ENCODE results near the gene CDH13. TPM values are rescaled to one million over a fixed set of nuclear protein-coding genes. Genes with fewer than 3 reads are reported as not detected.

Gene CDH13
- total RNA-seq, 1 donor from 2014 or later = 161 TPM

GRCh38 chr16:83315271-83315670, 688.5 kb downstream of the CDH13 start:
- Histone ChIP-seq H3K4me3 (no peak overlapping the region), H3K4me1 (peaks cover 10% of the 10 kb centered on the region), H3K36me3 (no peaks in the 10 kb centered on the region), H3K9me3 (replicated peaks) (no peaks in the 10 kb centered on the region), H3K27me3 (ENCODE audit: low read depth) (no peaks in the 10 kb centered on the region), H3K27ac (replicated peaks) (no peak overlapping the region)
- TF ChIP-seq, protein P1, sequence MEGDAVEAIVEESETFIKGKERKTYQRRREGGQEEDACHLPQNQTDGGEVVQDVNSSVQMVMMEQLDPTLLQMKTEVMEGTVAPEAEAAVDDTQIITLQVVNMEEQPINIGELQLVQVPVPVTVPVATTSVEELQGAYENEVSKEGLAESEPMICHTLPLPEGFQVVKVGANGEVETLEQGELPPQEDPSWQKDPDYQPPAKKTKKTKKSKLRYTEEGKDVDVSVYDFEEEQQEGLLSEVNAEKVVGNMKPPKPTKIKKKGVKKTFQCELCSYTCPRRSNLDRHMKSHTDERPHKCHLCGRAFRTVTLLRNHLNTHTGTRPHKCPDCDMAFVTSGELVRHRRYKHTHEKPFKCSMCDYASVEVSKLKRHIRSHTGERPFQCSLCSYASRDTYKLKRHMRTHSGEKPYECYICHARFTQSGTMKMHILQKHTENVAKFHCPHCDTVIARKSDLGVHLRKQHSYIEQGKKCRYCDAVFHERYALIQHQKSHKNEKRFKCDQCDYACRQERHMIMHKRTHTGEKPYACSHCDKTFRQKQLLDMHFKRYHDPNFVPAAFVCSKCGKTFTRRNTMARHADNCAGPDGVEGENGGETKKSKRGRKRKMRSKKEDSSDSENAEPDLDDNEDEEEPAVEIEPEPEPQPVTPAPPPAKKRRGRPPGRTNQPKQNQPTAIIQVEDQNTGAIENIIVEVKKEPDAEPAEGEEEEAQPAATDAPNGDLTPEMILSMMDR (IDR thresholded peaks at IDR 0.05; ENCODE audit: borderline replicate concordance) = no peak
- intact Hi-C loops (cut with micrococcal nuclease) = no loop called here
- no peak for DNase-seq

- Histone ChIP-seq H3K4me1 (peaks cover 10% of the 10 kb centered on the region), H3K27ac (replicated peaks) (no peak overlapping the region), H3K4me3 (no peak overlapping the region), H3K36me3 (no peaks in the 10 kb centered on the region), H3K9me3 (replicated peaks) (no peaks in the 10 kb centered on the region), H3K27me3 (ENCODE audit: low read depth) (no peaks in the 10 kb centered on the region)
- intact Hi-C loops (cut with micrococcal nuclease) = no loop called here
- DNase-seq = no peak
- TF ChIP-seq, protein P1 (IDR thresholded peaks at IDR 0.05; ENCODE audit: borderline replicate concordance) = no peak
These were observed 689.7 kb downstream of the CDH13 start for GRCh38 chr16:83316458-83316857.

DNA sequence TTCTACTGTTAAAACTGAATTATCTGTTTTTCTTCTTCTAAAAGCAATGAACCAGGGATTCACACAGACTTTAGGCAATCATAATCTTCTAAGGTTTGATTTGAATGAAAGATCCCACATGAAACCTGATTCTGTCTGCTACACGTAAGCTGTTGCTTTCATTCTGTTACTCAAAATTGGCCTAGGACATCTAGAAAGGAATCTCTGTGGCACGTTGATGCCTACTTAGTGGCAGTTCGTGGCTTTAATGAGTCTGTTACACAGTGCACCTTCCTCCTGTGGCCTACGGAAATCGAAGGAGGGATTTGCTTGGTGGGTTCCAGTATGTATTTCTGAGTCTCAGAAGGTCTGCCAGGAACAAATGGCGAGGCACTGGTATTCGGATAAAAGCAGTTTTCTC, 691.6 kb downstream of the CDH13 start:
- Histone ChIP-seq H3K27me3 (ENCODE audit: low read depth) (no peaks in the 10 kb centered on the region), H3K27ac (replicated peaks) (no peak overlapping the region)
- intact Hi-C loops (cut with micrococcal nuclease) = no loop called here

DNA sequence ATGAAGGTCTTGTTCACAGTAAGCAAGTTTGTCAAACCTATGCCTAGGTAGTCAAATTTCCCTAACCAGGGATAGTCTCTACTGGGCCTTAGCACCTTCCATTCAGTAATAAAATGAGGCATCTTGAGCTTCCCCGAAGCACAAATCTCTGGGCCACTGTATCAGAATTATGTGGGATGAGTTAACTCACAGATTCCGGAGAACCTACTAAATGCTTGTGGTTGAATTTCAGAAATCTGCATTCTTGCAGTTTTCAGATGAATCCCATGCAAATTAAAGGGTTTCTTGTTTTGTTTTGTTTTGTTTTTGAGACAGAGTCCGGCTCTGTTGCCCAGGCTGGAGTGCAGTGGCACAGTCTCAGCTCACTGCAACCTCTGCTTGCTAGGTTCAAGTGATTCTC, 702.2 kb downstream of the CDH13 start:
- H3K9me3 ChIP-seq (replicated peaks) = no peaks in the 10 kb centered on the region
- no peaks in the 10 kb centered on the region for H3K27me3 ChIP-seq (ENCODE audit: low read depth)
- DNase-seq = no peak
- intact Hi-C loops (cut with micrococcal nuclease) = no loop called here
- H3K27ac ChIP-seq (replicated peaks) = no peak overlapping the region
- H3K4me1 ChIP-seq = no peaks in the 10 kb centered on the region
- no peak overlapping the region for H3K4me3 ChIP-seq
- no peaks in the 10 kb centered on the region for H3K36me3 ChIP-seq
- TF ChIP-seq, protein P1 (IDR thresholded peaks at IDR 0.05; ENCODE audit: borderline replicate concordance) = no peak

More for the DNA sequence above, 691.6 kb downstream of the CDH13 start:
- Histone ChIP-seq H3K36me3 (no peaks in the 10 kb centered on the region), H3K4me3 (no peak overlapping the region), H3K4me1 (no peaks in the 10 kb centered on the region), H3K9me3 (replicated peaks) (no peaks in the 10 kb centered on the region)
- TF ChIP-seq, protein P1 (IDR thresholded peaks at IDR 0.05; ENCODE audit: borderline replicate concordance) = no peak
- DNase-seq = no peak

GRCh38 chr16:83329441-83329840, 702.7 kb downstream of the CDH13 start:
- intact Hi-C loops (cut with micrococcal nuclease) = no loop called here
- Histone ChIP-seq H3K27me3 (ENCODE audit: low read depth) (no peaks in the 10 kb centered on the region), H3K27ac (replicated peaks) (no peak overlapping the region), H3K9me3 (replicated peaks) (no peaks in the 10 kb centered on the region), H3K36me3 (no peaks in the 10 kb centered on the region), H3K4me3 (no peak overlapping the region), H3K4me1 (no peaks in the 10 kb centered on the region)
- DNase-seq = no peak
- TF ChIP-seq, protein P1 (IDR thresholded peaks at IDR 0.05; ENCODE audit: borderline replicate concordance) = no peak

GRCh38 chr16:83330251-83330650, 703.5 kb downstream of the CDH13 start:
- no peak overlapping the region for H3K4me3 ChIP-seq
- H3K27me3 ChIP-seq (ENCODE audit: low read depth) = no peaks in the 10 kb centered on the region
- intact Hi-C loops (cut with micrococcal nuclease) = no loop called here
- TF ChIP-seq, protein P1 (IDR thresholded peaks at IDR 0.05; ENCODE audit: borderline replicate concordance) = no peak
- DNase-seq = no peak
- H3K9me3 ChIP-seq (replicated peaks) = no peaks in the 10 kb centered on the region
- no peaks in the 10 kb centered on the region for H3K36me3 ChIP-seq
- no peaks in the 10 kb centered on the region for H3K4me1 ChIP-seq
- no peak overlapping the region for H3K27ac ChIP-seq (replicated peaks)

Measured in left ventricle myocardium inferior (tissue), 1 donor.